ENCODE results near the gene ANO6. TPM values are rescaled to one million over a fixed set of nuclear protein-coding genes. Genes with fewer than 3 reads are reported as not detected.

ANO6 gene
- total RNA-seq, 1 experiment from 2014 or later: 46.8 TPM

DNA sequence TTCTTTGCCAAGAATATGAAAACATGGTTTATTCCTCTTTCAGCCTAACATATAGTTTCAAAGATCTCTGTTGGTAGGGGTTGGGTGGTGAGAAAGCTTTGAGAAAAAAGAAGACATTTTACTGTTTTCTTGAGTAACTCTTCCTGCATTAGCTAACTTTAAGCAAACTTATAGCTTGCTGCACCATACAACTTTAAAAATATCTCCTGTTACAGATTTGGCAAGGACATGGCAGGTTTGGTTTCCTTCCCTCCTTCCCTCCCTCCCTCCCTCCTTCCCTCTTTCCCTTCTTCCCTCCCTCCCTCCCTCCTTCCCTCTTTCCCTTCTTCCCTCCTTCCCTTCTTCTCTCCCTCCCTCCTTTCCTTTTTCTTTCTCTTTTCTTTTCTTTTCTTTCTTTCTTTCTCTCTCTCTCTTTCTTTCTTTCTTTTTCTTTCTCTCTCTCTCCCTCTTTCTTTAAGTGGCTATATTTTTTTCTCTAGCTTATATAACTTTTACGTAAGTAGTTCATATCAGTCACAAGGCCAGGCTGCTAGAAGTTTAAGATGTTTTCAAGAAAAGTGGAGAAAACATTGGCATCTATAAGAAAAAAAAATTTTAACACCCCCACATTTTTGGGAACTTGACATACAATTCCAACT lies 26.0 kb upstream of the ANO6 start (continued):
- TF ChIP-seq CREM (CRISPR knock-in tag; IDR thresholded peaks at IDR 0.05): no peak

DNA sequence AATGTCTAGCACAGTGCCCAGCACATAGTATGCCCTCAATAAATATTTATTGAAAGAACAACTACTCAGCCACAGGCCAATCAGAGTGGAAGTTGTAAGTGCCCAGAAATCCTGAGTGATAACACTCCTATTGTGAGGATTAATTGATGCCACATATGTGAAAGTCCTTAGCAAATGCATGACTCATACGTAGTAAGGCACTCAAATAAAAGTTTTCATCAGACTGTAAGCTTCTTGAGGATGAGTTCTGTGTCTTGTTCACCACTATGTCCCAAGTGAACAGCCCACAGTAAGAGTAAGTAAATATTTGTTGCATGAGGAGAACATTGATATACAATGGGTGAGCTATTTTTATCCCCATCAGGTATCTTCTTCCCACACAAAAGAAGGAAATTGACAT lies 24.7 kb upstream of the ANO6 start:
- ChIA-PET POLR2A (interaction anchor here (0.7 kb wide), 1 partner anchor 1849 kb away, joined by 3 read pairs; no protein-coding TSS in a partner anchor), CTCF (interaction anchor here (1.0 to 1.3 kb wide), 3 partner anchors 14 to 353 kb away, joined by 3 read pairs; no protein-coding TSS in a partner anchor)
- H3K4me1 Mint-ChIP-seq: peaks cover 6% of the 10 kb centered on the region
- ATAC-seq (no peak), DNase-seq (ENCODE audit: low spot score) (no peak)
- H3K27ac Mint-ChIP-seq: peak overlapping the region; percentile 19; the same call in 1 of the 2 replicates
- H3K4me3 Mint-ChIP-seq: no peak overlapping the region
- H3K36me3 Mint-ChIP-seq: peaks cover 6% of the 10 kb centered on the region; the same call in 1 of the 2 replicates
- TF ChIP-seq, protein P1, sequence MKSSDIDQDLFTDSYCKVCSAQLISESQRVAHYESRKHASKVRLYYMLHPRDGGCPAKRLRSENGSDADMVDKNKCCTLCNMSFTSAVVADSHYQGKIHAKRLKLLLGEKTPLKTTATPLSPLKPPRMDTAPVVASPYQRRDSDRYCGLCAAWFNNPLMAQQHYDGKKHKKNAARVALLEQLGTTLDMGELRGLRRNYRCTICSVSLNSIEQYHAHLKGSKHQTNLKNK (CRISPR knock-in tag; IDR thresholded peaks at IDR 0.05): no peak
- TF ChIP-seq RORB (CRISPR knock-in tag; IDR thresholded peaks at IDR 0.05) (no peak), ATF1 (CRISPR knock-in tag; IDR thresholded peaks at IDR 0.05) (no peak), ZNF219 (CRISPR knock-in tag; IDR thresholded peaks at IDR 0.05; ENCODE audit: borderline replicate concordance) (no peak), ZNF416 (CRISPR knock-in tag; IDR thresholded peaks at IDR 0.05) (no peak), PRRX2 (CRISPR knock-in tag; IDR thresholded peaks at IDR 0.05) (no peak), TEAD4 (CRISPR knock-in tag; IDR thresholded peaks at IDR 0.05) (no peak)
- TF ChIP-seq, protein P2, sequence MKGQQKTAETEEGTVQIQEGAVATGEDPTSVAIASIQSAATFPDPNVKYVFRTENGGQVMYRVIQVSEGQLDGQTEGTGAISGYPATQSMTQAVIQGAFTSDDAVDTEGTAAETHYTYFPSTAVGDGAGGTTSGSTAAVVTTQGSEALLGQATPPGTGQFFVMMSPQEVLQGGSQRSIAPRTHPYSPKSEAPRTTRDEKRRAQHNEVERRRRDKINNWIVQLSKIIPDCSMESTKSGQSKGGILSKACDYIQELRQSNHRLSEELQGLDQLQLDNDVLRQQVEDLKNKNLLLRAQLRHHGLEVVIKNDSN (CRISPR knock-in tag; IDR thresholded peaks at IDR 0.05): no peak
- TF ChIP-seq, protein P3, sequence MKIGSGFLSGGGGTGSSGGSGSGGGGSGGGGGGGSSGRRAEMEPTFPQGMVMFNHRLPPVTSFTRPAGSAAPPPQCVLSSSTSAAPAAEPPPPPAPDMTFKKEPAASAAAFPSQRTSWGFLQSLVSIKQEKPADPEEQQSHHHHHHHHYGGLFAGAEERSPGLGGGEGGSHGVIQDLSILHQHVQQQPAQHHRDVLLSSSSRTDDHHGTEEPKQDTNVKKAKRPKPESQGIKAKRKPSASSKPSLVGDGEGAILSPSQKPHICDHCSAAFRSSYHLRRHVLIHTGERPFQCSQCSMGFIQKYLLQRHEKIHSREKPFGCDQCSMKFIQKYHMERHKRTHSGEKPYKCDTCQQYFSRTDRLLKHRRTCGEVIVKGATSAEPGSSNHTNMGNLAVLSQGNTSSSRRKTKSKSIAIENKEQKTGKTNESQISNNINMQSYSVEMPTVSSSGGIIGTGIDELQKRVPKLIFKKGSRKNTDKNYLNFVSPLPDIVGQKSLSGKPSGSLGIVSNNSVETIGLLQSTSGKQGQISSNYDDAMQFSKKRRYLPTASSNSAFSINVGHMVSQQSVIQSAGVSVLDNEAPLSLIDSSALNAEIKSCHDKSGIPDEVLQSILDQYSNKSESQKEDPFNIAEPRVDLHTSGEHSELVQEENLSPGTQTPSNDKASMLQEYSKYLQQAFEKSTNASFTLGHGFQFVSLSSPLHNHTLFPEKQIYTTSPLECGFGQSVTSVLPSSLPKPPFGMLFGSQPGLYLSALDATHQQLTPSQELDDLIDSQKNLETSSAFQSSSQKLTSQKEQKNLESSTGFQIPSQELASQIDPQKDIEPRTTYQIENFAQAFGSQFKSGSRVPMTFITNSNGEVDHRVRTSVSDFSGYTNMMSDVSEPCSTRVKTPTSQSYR (CRISPR knock-in tag; IDR thresholded peaks at IDR 0.05): no peak
- no peaks in the 10 kb centered on the region for H3K9me3 Mint-ChIP-seq
- H3K27me3 Mint-ChIP-seq (ENCODE audit: low read depth): no peaks in the 10 kb centered on the region

DNA sequence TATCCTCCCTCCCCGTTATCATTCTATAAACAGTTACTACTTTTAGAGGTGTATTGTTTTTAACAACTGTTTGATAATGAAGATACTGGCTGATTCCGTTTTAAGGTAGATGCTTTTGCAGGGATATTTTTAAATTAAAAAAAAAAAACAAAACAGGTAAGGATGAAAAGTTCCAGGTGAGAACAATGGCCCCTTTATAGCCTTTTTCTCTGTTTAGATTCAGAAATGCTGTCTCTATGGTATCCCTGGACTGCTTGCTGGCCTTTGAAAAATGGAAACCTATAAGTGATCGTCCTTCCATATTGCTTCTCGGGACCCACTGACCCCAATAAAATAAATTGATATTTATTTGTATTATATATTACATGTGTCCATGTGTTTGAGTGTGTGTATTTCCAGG lies 23.2 kb upstream of the ANO6 start:
- H3K36me3 Mint-ChIP-seq: peaks cover 6% of the 10 kb centered on the region; the same call in 1 of the 2 replicates
- no peak for TF ChIP-seq ESRRA (CRISPR knock-in tag; IDR thresholded peaks at IDR 0.05; ENCODE audit: borderline replicate concordance)
- no peak for TF ChIP-seq ZNF317 (CRISPR knock-in tag; IDR thresholded peaks at IDR 0.05; ENCODE audit: borderline replicate concordance, low read depth)
- TF ChIP-seq, protein P4, sequence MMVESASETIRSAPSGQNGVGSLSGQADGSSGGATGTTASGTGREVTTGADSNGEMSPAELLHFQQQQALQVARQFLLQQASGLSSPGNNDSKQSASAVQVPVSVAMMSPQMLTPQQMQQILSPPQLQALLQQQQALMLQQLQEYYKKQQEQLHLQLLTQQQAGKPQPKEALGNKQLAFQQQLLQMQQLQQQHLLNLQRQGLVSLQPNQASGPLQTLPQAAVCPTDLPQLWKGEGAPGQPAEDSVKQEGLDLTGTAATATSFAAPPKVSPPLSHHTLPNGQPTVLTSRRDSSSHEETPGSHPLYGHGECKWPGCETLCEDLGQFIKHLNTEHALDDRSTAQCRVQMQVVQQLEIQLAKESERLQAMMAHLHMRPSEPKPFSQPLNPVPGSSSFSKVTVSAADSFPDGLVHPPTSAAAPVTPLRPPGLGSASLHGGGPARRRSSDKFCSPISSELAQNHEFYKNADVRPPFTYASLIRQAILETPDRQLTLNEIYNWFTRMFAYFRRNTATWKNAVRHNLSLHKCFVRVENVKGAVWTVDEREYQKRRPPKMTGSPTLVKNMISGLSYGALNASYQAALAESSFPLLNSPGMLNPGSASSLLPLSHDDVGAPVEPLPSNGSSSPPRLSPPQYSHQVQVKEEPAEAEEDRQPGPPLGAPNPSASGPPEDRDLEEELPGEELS (CRISPR knock-in tag; IDR thresholded peaks at IDR 0.05): no peak
- TF ChIP-seq, protein P5, sequence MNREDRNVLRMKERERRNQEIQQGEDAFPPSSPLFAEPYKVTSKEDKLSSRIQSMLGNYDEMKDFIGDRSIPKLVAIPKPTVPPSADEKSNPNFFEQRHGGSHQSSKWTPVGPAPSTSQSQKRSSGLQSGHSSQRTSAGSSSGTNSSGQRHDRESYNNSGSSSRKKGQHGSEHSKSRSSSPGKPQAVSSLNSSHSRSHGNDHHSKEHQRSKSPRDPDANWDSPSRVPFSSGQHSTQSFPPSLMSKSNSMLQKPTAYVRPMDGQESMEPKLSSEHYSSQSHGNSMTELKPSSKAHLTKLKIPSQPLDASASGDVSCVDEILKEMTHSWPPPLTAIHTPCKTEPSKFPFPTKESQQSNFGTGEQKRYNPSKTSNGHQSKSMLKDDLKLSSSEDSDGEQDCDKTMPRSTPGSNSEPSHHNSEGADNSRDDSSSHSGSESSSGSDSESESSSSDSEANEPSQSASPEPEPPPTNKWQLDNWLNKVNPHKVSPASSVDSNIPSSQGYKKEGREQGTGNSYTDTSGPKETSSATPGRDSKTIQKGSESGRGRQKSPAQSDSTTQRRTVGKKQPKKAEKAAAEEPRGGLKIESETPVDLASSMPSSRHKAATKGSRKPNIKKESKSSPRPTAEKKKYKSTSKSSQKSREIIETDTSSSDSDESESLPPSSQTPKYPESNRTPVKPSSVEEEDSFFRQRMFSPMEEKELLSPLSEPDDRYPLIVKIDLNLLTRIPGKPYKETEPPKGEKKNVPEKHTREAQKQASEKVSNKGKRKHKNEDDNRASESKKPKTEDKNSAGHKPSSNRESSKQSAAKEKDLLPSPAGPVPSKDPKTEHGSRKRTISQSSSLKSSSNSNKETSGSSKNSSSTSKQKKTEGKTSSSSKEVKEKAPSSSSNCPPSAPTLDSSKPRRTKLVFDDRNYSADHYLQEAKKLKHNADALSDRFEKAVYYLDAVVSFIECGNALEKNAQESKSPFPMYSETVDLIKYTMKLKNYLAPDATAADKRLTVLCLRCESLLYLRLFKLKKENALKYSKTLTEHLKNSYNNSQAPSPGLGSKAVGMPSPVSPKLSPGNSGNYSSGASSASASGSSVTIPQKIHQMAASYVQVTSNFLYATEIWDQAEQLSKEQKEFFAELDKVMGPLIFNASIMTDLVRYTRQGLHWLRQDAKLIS (CRISPR knock-in tag; IDR thresholded peaks at IDR 0.05; ENCODE audit: borderline replicate concordance): no peak
- no peak for TF ChIP-seq ATF1 (CRISPR knock-in tag; IDR thresholded peaks at IDR 0.05)
- TF ChIP-seq, protein P1 (CRISPR knock-in tag; IDR thresholded peaks at IDR 0.05): no peak
- no peak for TF ChIP-seq TCF7 (CRISPR knock-in tag; IDR thresholded peaks at IDR 0.05; ENCODE audit: low read depth)
- TF ChIP-seq SOX15 (CRISPR knock-in tag; IDR thresholded peaks at IDR 0.05): no peak
- TF ChIP-seq GABPB1 (CRISPR knock-in tag; IDR thresholded peaks at IDR 0.05): no peak
- TF ChIP-seq NFE2L1 (CRISPR knock-in tag; IDR thresholded peaks at IDR 0.05): no peak
- TF ChIP-seq JAZF1 (CRISPR knock-in tag; IDR thresholded peaks at IDR 0.05): no peak
- TF ChIP-seq EMX1 (CRISPR knock-in tag; IDR thresholded peaks at IDR 0.05): no peak
- no peak for TF ChIP-seq TEAD1 (CRISPR knock-in tag; IDR thresholded peaks at IDR 0.05)

More for the DNA sequence above, 23.2 kb upstream of the ANO6 start:
- Mint-ChIP-seq H3K27me3 (ENCODE audit: low read depth) (no peaks in the 10 kb centered on the region), H3K27ac (no peak overlapping the region), H3K9me3 (no peaks in the 10 kb centered on the region), H3K4me3 (no peak overlapping the region), H3K4me1 (peaks cover 6% of the 10 kb centered on the region)
- no peak for ATAC-seq
- ChIA-PET POLR2A (no interaction called here), CTCF (no interaction called here)
- DNase-seq (ENCODE audit: low spot score): no peak

Data from WTC11 (cell line).